Type B pancreatic cell (in vitro differentiated cells): ENCODE measurements around the gene ZMAT5. TPM values are rescaled to one million over a fixed set of nuclear protein-coding genes. Genes with fewer than 3 reads are reported as not detected.

Experiments
- DNase-seq: peaks from one replicate; pipeline ENCODE4 v3.0.0; 2021; ENCODE audit warnings: mixed read lengths; ENCODE audit not compliant: unreplicated experiment; ENCODE audit errors: extremely low spot score
- H3K27ac Mint-ChIP-seq: 2 replicates; pipeline ENCODE4 v1.8.0; 2021; ENCODE audit warnings: mild to moderate bottlenecking, mixed read lengths
- H3K27me3 Mint-ChIP-seq: 2 replicates; pipeline ENCODE4 v1.8.0; 2021; ENCODE audit warnings: mixed read lengths
- H3K36me3 Mint-ChIP-seq: 2 replicates; pipeline ENCODE4 v1.8.0; 2021; ENCODE audit warnings: mixed read lengths
- H3K4me1 Mint-ChIP-seq: one replicate; pipeline ENCODE4 v1.8.0; 2021; ENCODE audit warnings: mixed read lengths; ENCODE audit not compliant: unreplicated experiment
- H3K4me3 Mint-ChIP-seq: 2 replicates; pipeline ENCODE4 v1.8.0; 2021; ENCODE audit warnings: mild to moderate bottlenecking, mixed read lengths
- H3K9me3 Mint-ChIP-seq: 2 replicates; pipeline ENCODE4 v1.8.0; 2021; ENCODE audit warnings: mixed read lengths
- total RNA-seq: library from RNA; stranded (reverse); gene quantifications from 2 replicates; pipeline ENCODE4 v1.2.1, GENCODE V29; 2021; ENCODE audit warnings: low replicate concordance
- TF ChIP-seq, protein P1 (sequence below): fragments of 200-600 bp; sonication (generic); conservative IDR thresholded peaks from 2 replicates; pipeline ENCODE4 v1.5.0; 2021; ENCODE audit warnings: antibody characterized with exemption, mild to moderate bottlenecking

The ZMAT5 gene
- total RNA-seq, 1 donor from 2014 or later: 19.2 TPM

GRCh38 chr22:29732883-29733282 lies 33.9 kb downstream of the ZMAT5 start:
- no peak for DNase-seq
- peaks cover 4% of the 10 kb centered on the region for H3K4me1 Mint-ChIP-seq
- TF ChIP-seq, protein P1, sequence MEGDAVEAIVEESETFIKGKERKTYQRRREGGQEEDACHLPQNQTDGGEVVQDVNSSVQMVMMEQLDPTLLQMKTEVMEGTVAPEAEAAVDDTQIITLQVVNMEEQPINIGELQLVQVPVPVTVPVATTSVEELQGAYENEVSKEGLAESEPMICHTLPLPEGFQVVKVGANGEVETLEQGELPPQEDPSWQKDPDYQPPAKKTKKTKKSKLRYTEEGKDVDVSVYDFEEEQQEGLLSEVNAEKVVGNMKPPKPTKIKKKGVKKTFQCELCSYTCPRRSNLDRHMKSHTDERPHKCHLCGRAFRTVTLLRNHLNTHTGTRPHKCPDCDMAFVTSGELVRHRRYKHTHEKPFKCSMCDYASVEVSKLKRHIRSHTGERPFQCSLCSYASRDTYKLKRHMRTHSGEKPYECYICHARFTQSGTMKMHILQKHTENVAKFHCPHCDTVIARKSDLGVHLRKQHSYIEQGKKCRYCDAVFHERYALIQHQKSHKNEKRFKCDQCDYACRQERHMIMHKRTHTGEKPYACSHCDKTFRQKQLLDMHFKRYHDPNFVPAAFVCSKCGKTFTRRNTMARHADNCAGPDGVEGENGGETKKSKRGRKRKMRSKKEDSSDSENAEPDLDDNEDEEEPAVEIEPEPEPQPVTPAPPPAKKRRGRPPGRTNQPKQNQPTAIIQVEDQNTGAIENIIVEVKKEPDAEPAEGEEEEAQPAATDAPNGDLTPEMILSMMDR: no peak
- no peaks in the 10 kb centered on the region for H3K36me3 Mint-ChIP-seq
- H3K27me3 Mint-ChIP-seq: no peaks in the 10 kb centered on the region
- H3K27ac Mint-ChIP-seq: no peak overlapping the region
- no peaks in the 10 kb centered on the region for H3K9me3 Mint-ChIP-seq
- H3K4me3 Mint-ChIP-seq: no peak overlapping the region

- TF ChIP-seq, protein P1: no peak
- H3K27me3 Mint-ChIP-seq: peaks cover 3% of the 10 kb centered on the region
Observed at GRCh38 chr22:29731058-29731850, 35.6 kb downstream of the ZMAT5 start.

DNA sequence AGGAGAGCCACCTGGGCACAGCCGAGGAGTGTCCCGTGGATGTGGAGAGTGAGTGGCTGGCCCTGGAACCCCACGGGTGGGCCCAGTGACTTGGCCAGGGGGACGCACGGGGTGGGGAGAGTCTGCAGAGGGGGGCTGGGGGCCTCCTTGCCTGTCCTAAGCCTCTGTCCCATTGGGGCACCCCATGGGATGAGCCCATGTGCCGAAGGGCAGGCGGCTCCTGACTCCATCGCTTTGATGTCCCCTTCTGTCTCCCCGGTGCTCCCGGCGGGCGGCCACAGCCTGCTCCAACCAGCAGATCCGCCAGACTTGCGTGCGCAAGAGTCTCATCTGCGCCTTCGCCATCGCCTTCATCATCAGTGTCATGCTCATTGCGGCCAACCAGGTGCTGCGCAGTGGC lies 37.6 kb downstream of the ZMAT5 start:
- TF ChIP-seq, protein P1: no peak
- Mint-ChIP-seq H3K27me3 (peaks cover 13% of the 10 kb centered on the region), H3K4me1 (peaks cover 4% of the 10 kb centered on the region), H3K27ac (no peak overlapping the region), H3K9me3 (no peaks in the 10 kb centered on the region), H3K4me3 (no peak overlapping the region), H3K36me3 (no peaks in the 10 kb centered on the region)
- no peak for DNase-seq

More at GRCh38 chr22:29731058-29731850, 35.6 kb downstream of the ZMAT5 start:
- Mint-ChIP-seq H3K4me3 (no peak overlapping the region), H3K4me1 (peaks cover 4% of the 10 kb centered on the region), H3K36me3 (no peaks in the 10 kb centered on the region), H3K27ac (no peak overlapping the region), H3K9me3 (no peaks in the 10 kb centered on the region)
- DNase-seq: no peak

DNA sequence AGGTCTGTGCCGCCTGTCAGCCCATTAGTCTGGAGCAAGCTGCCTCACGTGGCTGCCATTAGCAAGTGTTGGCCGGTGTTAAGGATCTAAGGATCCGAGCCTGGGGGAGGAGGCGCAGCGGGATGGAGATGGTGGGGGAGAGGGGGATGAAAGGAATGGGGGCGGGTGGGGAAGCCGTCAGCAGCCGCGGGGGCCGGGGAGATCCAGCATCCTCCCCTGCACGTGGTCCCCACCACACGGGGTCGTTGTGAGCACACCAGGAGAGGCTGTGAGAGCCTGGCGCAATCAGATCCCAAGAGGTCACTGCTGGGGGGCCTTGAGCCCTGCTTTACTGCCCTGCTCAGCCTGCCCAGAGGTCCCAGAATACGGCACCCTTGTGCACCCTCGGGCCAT lies 39.7 kb downstream of the ZMAT5 start:
- no peak overlapping the region for H3K4me3 Mint-ChIP-seq
- peaks cover 29% of the 10 kb centered on the region for H3K27me3 Mint-ChIP-seq
- TF ChIP-seq, protein P1: peak; percentile 65
- DNase-seq: no peak
- H3K36me3 Mint-ChIP-seq: no peaks in the 10 kb centered on the region
- no peaks in the 10 kb centered on the region for H3K4me1 Mint-ChIP-seq
- no peaks in the 10 kb centered on the region for H3K9me3 Mint-ChIP-seq
- no peak overlapping the region for H3K27ac Mint-ChIP-seq

DNA sequence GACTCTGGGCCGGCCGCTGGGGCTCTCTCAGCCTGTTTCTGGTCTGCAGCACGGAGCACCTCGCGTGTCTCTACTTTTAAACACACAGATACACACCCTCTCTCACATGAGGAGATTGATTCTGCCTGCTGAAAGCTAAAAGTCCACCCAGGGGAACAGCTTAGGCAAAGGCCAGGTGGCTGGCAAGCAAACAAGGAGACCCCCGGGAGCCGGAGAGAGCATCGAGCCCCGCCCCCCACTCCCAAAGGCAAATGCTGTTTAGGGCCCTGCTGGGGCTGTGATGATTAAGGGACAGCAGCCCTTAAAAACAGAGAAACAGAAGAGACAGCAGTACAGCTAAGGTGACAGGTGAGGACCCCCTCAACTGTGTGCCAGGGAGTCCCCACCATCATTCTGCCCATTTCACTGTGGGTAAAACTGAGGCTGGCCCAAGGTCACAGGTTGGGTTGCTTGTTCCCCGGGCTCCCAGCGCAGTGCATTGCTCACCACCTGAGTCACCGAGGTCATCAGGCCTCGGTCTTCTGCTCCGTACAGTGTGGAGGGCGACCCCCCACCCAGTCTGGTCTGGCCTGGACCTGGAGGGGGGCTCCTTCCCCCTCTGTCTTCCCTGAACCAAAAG lies 40.2 kb downstream of the ZMAT5 start:
- Mint-ChIP-seq H3K36me3 (no peaks in the 10 kb centered on the region), H3K4me1 (no peaks in the 10 kb centered on the region), H3K9me3 (no peaks in the 10 kb centered on the region), H3K4me3 (no peak overlapping the region), H3K27ac (no peak overlapping the region), H3K27me3 (peaks cover 32% of the 10 kb centered on the region)
- DNase-seq: no peak
- TF ChIP-seq, protein P1: no peak
